HFF-Myc (cell line): ENCODE measurements around the gene PATL2.

Source experiments
- DNase-seq: peaks from one replicate; pipeline ENCODE4 v3.0.0-alpha.2; 2011; ENCODE audit warnings: low read depth; ENCODE audit errors: extremely low read depth
- H3K4me3 ChIP-seq: replicated peaks from 2 replicates; pipeline ENCODE4 v1.5.1; 2011; ENCODE audit warnings: low read depth, mild to moderate bottlenecking, control low read depth, low read length
- CTCF ChIP-seq: IDR thresholded peaks from 2 replicates; pipeline ENCODE4 v1.5.1; 2012; ENCODE audit warnings: mild to moderate bottlenecking, low read depth, low read length, control low read depth; ENCODE audit errors: missing control alignments

PATL2 gene

GRCh38 chr15:44675911-44676310 lies 35.2 kb downstream of the PATL2 start:
- H3K4me3 ChIP-seq = no peak overlapping the region
- TF ChIP-seq CTCF = no peak
- DNase-seq = no peak

- no peak for TF ChIP-seq CTCF
- DNase-seq = no peak
- H3K4me3 ChIP-seq = no peak overlapping the region
These were observed 37.5 kb downstream of the PATL2 start for GRCh38 chr15:44673639-44674038.

GRCh38 chr15:44670087-44670950 lies 40.8 kb downstream of the PATL2 start:
- no peak overlapping the region for H3K4me3 ChIP-seq
- no peak for DNase-seq
- no peak for TF ChIP-seq CTCF

- TF ChIP-seq CTCF = no peak
- DNase-seq = no peak
- no peak overlapping the region for H3K4me3 ChIP-seq
These were observed 42.2 kb downstream of the PATL2 start for GRCh38 chr15:44668921-44669320.

GRCh38 chr15:44667039-44667360 lies 44.1 kb downstream of the PATL2 start:
- no peak for TF ChIP-seq CTCF
- DNase-seq = no peak
- H3K4me3 ChIP-seq = no peak overlapping the region

GRCh38 chr15:44666210-44667038 lies 44.7 kb downstream of the PATL2 start:
- no peak for TF ChIP-seq CTCF
- no peak for DNase-seq
- no peak overlapping the region for H3K4me3 ChIP-seq
